ENCODE measurements around the gene SNAP25.

DNA sequence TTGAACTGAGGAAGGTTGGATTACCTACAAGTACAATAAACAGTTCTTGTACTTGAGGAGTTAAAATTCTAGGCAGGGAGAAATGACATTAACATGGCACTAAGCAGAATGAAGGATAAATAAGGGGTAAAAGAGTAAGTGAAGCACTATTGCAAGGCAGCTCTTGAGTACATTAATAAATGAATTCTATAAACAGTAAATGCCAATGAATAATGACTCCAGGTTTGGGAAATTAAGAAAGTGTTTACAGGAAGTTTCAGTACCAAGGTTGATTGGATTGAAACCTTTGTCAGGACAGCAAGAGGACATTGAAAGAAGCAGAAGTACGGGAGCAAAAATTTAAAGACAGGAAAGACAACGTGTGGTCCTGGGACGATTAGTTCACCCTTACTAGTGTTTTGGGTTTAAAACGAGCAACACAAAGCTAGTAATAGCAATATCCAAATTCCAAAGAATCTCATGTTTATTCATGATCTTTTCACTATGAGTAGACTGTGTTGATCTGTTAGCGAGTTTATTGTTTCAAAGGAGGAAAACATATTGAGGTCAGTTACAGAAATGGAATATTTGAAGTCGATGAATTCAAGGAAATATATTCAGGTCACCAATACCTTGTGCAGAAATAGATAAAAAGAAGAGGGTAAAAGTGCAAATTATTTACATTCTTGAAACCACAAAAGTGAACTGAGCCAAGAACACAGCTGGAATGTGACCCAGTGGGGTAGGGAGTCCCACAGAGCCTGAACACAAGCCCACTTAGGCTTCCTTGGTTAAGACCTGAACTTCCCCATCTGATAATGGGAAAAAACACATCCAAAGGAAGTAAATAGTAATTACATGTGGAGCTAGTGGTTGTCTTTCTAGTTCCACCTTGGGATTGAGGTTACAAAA, 134.5 kb downstream of the SNAP25 start:
- TF ChIP-seq POLR2A (IDR thresholded peaks at IDR 0.05) (no peak), EP300 (IDR thresholded peaks at IDR 0.05) (no peak), POLR2AphosphoS5 (IDR thresholded peaks at IDR 0.05) (no peak)
- TF ChIP-seq, protein P1, sequence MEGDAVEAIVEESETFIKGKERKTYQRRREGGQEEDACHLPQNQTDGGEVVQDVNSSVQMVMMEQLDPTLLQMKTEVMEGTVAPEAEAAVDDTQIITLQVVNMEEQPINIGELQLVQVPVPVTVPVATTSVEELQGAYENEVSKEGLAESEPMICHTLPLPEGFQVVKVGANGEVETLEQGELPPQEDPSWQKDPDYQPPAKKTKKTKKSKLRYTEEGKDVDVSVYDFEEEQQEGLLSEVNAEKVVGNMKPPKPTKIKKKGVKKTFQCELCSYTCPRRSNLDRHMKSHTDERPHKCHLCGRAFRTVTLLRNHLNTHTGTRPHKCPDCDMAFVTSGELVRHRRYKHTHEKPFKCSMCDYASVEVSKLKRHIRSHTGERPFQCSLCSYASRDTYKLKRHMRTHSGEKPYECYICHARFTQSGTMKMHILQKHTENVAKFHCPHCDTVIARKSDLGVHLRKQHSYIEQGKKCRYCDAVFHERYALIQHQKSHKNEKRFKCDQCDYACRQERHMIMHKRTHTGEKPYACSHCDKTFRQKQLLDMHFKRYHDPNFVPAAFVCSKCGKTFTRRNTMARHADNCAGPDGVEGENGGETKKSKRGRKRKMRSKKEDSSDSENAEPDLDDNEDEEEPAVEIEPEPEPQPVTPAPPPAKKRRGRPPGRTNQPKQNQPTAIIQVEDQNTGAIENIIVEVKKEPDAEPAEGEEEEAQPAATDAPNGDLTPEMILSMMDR (IDR thresholded peaks at IDR 0.05), result no peak

Measured in suprapubic skin (tissue), 4 donors.